Endodermal cell (in vitro differentiated cells): Measurements from ENCODE around the gene DPP3. TPM values are rescaled to one million over a fixed set of nuclear protein-coding genes. Genes with fewer than 3 reads are reported as not detected.
A peak's percentile ranks its signal among the peaks of the same experiment; 100 is the strongest.

Experiments used
- DNase-seq: peaks from one replicate; pipeline ENCODE4 v3.0.0-alpha.2; 2017
- H3K27ac ChIP-seq: 2 replicates; pipeline ENCODE4 v1.5.1; 2013; ENCODE audit warnings: mild to moderate bottlenecking, low read depth, low read length, moderate library complexity
- H3K27me3 ChIP-seq: 2 replicates; pipeline ENCODE4 v1.6.1; 2013; ENCODE audit warnings: mild to moderate bottlenecking, low read length, moderate library complexity; ENCODE audit not compliant: insufficient read depth, control insufficient read depth, poor library complexity, severe bottlenecking
- H3K36me3 ChIP-seq: 2 replicates; pipeline ENCODE4 v1.7.0; 2013; ENCODE audit warnings: mild to moderate bottlenecking, low read length, moderate library complexity; ENCODE audit not compliant: control insufficient read depth, insufficient read depth
- H3K4me1 ChIP-seq: one replicate; pipeline ENCODE4 v1.7.0; 2013; ENCODE audit warnings: low read length; ENCODE audit not compliant: control insufficient read depth, insufficient read depth
- H3K4me3 ChIP-seq: 2 replicates; pipeline ENCODE4 v1.5.1; 2013; ENCODE audit warnings: mild to moderate bottlenecking, low read length, moderate library complexity
- H3K9ac ChIP-seq: 2 replicates; pipeline ENCODE4 v1.6.1; 2013; ENCODE audit warnings: mild to moderate bottlenecking, low read length, moderate library complexity; ENCODE audit not compliant: poor library complexity, severe bottlenecking; ENCODE audit errors: extremely low read depth
- H3K9me3 ChIP-seq: 2 replicates; pipeline ENCODE4 v1.6.1; 2013; ENCODE audit warnings: mild to moderate bottlenecking, low read length, moderate library complexity; ENCODE audit not compliant: control insufficient read depth
- H3K27ac Mint-ChIP-seq: 2 replicates; pipeline ENCODE4 v1.8.0; 2020; ENCODE audit warnings: mixed read lengths
- H3K27me3 Mint-ChIP-seq: 2 replicates; pipeline ENCODE4 v1.8.0; 2021; ENCODE audit warnings: mild to moderate bottlenecking, mixed read lengths; ENCODE audit not compliant: insufficient read depth
- H3K36me3 Mint-ChIP-seq: 2 replicates; pipeline ENCODE4 v1.8.0; 2020; ENCODE audit warnings: low read depth, mixed read lengths
- H3K4me1 Mint-ChIP-seq: 2 replicates; pipeline ENCODE4 v1.8.0; 2020; ENCODE audit warnings: mixed read lengths
- H3K4me3 Mint-ChIP-seq: 2 replicates; pipeline ENCODE4 v1.8.0; 2020; ENCODE audit warnings: mild to moderate bottlenecking, moderate library complexity, mixed read lengths
- H3K9me3 Mint-ChIP-seq: 2 replicates; pipeline ENCODE4 v1.8.0; 2020; ENCODE audit warnings: mild to moderate bottlenecking, mixed read lengths
- CTCF ChIP-seq: fragments of 200-600 bp; sonication (generic); conservative IDR thresholded peaks from 2 replicates; pipeline ENCODE4 v1.5.0; 2021; ENCODE audit warnings: antibody characterized with exemption, mild to moderate bottlenecking
- WGBS, 2 experiments: methylation state at CpG; one replicate each; pipeline versions ENCODE4 v1.1.5 to v1.1.7; 2013; ENCODE audit warnings: missing lambda C conversion rate in 2 of 2, mixed read lengths in 1 of 2; ENCODE audit not compliant: insufficient coverage in 1 of 2, insufficient read length in 1 of 2; 5-methylcytosine and 5-hydroxymethylcytosine counted together
- total RNA-seq, 2 donors: library from RNA; stranded (reverse); fragmentation: NEBNext Ultra II Directional in 1 of 2; extraction: Animal tissue kit (Norgen Biotek cat#: 25700) in 1 of 2; gene quantifications; 2 replicates in 1 of 2; 3 replicates in 1 of 2; pipeline ENCODE4 v1.2.1, GENCODE V29; 2021

The DPP3 gene
- total RNA-seq, 2 donors from 2014 or later: 84.8 to 86.3 TPM

GRCh38 chr11:66488957-66489356, 8.7 kb downstream of the DPP3 start:
- Histone ChIP-seq H3K27ac (no peak overlapping the region), H3K27me3 (no peaks in the 10 kb centered on the region), H3K4me1 (no peaks in the 10 kb centered on the region), H3K4me3 (no peak overlapping the region), H3K9me3 (no peaks in the 10 kb centered on the region), H3K9ac (no peak overlapping the region), H3K36me3 (peaks cover 43% of the 10 kb centered on the region)
- Mint-ChIP-seq H3K4me3 (no peak overlapping the region), H3K27me3 (no peaks in the 10 kb centered on the region), H3K27ac (no peak overlapping the region), H3K36me3 (peaks cover 55% of the 10 kb centered on the region), H3K9me3 (no peaks in the 10 kb centered on the region), H3K4me1 (peaks cover 3% of the 10 kb centered on the region)
- TF ChIP-seq CTCF: no peak
- no peak for DNase-seq
- 94 to 97% methylated on average over 8 to 10 of the region's 10 CpGs for WGBS, 2 experiments

- peaks cover 49% of the 10 kb centered on the region for H3K36me3 ChIP-seq
- Mint-ChIP-seq H3K27ac (no peak overlapping the region), H3K4me1 (peaks cover 3% of the 10 kb centered on the region), H3K27me3 (no peaks in the 10 kb centered on the region), H3K9me3 (no peaks in the 10 kb centered on the region), H3K4me3 (no peak overlapping the region), H3K36me3 (peaks cover 54% of the 10 kb centered on the region)
- H3K4me3 ChIP-seq: no peak overlapping the region
- no peak for TF ChIP-seq CTCF
- H3K27ac ChIP-seq: no peak overlapping the region
- no peaks in the 10 kb centered on the region for H3K9me3 ChIP-seq
- H3K27me3 ChIP-seq: no peaks in the 10 kb centered on the region
- DNase-seq: no peak
- no peaks in the 10 kb centered on the region for H3K4me1 ChIP-seq
- WGBS, 2 experiments: 88 to 93% methylated on average over 7 of the region's 7 CpGs
- H3K9ac ChIP-seq: no peak overlapping the region
Measured at GRCh38 chr11:66489636-66490035, 9.4 kb downstream of the DPP3 start.

- peaks cover 3% of the 10 kb centered on the region for H3K4me1 Mint-ChIP-seq
- no peaks in the 10 kb centered on the region for H3K27me3 Mint-ChIP-seq
- no peaks in the 10 kb centered on the region for H3K9me3 Mint-ChIP-seq
- no peaks in the 10 kb centered on the region for H3K4me1 ChIP-seq
- peaks cover 49% of the 10 kb centered on the region for H3K36me3 ChIP-seq
- no peaks in the 10 kb centered on the region for H3K27me3 ChIP-seq
- no peaks in the 10 kb centered on the region for H3K9me3 ChIP-seq
- peak; percentile 80 for TF ChIP-seq CTCF
- H3K36me3 Mint-ChIP-seq: peaks cover 49% of the 10 kb centered on the region
- WGBS, 2 experiments: 81 to 82% methylated on average over 12 to 20 of the region's 20 CpGs
- H3K9ac ChIP-seq: no peak overlapping the region
- H3K4me3 Mint-ChIP-seq: no peak overlapping the region
- peak; percentile 84 for DNase-seq
- H3K27ac Mint-ChIP-seq: peak overlapping the region; percentile 48
- H3K27ac ChIP-seq: no peak overlapping the region
- no peak overlapping the region for H3K4me3 ChIP-seq
Measured at GRCh38 chr11:66491315-66491935, 11.2 kb downstream of the DPP3 start.
